HG02642 (cell line): ENCODE results near the gene ANGPTL2.
"Not testable (repeated sequence)": the region's sequence is repeated elsewhere in the genome, so short reads cannot be mapped to it uniquely, and the experiment has no call there.

Experiments used
- ATAC-seq: cut with Tn5 transposase; IDR thresholded peaks from one replicate; pipeline ENCODE4 v1.9.1; 2021; ENCODE audit warnings: mild to moderate bottlenecking; ENCODE audit not compliant: unreplicated experiment, poor library complexity

The ANGPTL2 gene

GRCh38 chr9:127122176-127123063 is at the start of gene ANGPTL2:
TSS of gene ANGPTL2 (minus strand) at chr9:127122635. CDS start at chr9:127108731, 13,904 bp downstream.
- no peak for ATAC-seq

DNA sequence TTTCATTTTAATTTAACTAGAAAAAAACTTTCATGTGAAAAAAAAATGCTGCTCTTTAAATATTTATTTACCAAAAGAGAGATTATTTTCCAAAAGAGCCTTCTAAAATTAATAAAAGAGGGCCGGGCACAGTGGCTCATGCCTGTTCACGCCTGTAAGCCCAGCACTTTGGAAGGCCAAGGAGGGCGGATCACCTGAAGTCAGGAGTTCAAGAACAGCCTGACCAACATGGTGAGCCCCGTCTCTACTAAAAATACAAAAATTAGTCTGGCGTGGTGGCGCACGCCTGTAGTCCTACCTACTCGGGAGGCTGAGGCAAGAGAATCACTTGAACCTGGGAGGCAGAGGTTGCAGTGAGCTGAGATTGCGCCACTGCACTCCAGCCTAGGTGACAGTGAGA is 48.9 kb upstream of the ANGPTL2 start:
- not testable (repeated sequence) for ATAC-seq

- ATAC-seq, result no peak
Measured at GRCh38 chr9:127170652-127171051, 48.2 kb upstream of the ANGPTL2 start.

GRCh38 chr9:127170103-127170502 is 47.7 kb upstream of the ANGPTL2 start:
- ATAC-seq, result no peak

DNA sequence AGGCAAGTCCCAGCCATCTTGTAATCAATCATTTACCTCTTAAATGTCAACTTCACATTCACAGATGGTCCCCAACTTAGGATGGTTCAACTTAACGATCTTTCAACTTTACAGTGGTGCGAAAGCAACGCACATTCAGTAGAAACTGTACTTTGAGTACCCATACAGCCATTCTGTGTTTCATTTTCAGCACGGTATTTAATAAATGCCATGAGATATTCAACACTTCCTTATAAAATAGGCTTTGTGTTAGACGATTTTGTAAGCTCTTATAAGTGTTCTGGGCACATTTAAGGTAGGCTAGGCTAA is 47.1 kb upstream of the ANGPTL2 start:
- ATAC-seq, result no peak

DNA sequence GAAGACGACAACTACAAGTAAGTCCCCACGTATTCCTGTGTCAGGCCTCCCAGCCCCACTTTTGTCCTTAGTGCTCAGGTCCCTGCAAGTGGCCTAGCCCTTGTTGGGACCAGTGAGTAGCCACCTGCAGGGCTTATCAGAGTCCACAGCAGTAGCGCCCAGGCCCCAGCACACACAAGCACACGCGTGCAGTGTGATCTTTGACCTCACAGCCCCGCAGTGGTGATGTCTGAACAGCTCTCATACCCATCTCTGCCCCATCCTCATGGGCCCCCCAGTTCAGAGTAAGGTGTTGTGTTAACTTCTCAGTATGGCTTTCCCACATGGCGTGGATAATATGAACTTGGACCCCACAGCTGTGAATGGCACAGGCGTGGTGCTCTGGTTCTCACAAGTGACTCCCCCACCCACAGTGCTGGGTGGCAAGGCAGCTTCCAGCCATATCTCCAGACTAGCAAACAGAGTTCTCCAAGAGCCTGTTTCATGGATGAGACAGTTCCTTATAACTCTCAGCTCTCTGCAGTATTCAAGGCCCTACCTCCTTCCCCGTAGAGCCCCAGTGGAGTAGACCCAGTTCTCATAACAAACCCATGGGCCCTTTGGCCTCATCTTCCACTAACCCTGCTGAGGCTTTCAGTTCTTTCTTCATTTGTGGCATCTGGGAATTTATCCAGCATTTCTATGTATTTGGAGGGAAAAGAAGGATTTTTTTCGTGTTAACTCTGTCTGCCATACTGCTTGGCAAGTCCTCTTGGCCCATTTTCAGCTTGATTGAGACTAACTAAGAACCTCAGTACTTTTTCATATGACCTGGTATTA is 46.5 kb upstream of the ANGPTL2 start:
- no peak for ATAC-seq

DNA sequence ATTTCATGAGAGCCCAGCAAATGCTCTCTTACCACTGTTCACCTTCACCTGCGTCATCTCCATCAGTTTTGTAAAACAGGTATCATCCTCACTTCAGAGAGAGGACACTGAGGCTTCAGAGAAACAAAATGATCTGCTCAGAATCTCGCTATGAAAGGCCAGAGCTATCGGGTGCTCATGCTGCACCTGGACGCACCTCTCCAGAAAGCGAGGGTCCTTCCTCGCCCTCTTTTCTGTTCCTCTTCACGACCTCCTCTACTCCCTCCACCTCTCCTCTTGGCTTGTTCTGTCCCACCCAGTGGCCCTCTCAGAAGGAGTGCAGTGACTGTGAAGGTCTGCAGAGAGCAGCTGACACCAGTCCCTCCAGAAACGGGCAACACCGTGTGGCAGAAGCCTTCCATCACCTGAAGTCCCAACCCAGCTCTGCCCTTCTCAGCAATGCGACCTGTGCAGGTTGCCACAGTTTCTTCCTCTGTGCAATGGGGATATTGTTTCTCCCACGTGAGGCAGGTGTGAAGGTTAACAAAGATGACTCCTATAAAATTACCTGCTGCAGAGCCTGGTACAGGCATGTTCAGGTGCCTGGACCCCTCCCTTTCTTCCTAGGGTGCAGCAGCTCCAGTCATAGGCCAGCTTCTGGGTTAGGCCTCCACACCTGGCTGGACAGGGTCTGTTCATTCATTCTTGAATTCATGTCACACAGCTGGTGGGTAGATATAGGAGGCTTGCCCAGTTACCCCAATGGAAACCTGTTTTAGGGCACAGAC is 45.3 kb upstream of the ANGPTL2 start:
- ATAC-seq, result no peak

DNA sequence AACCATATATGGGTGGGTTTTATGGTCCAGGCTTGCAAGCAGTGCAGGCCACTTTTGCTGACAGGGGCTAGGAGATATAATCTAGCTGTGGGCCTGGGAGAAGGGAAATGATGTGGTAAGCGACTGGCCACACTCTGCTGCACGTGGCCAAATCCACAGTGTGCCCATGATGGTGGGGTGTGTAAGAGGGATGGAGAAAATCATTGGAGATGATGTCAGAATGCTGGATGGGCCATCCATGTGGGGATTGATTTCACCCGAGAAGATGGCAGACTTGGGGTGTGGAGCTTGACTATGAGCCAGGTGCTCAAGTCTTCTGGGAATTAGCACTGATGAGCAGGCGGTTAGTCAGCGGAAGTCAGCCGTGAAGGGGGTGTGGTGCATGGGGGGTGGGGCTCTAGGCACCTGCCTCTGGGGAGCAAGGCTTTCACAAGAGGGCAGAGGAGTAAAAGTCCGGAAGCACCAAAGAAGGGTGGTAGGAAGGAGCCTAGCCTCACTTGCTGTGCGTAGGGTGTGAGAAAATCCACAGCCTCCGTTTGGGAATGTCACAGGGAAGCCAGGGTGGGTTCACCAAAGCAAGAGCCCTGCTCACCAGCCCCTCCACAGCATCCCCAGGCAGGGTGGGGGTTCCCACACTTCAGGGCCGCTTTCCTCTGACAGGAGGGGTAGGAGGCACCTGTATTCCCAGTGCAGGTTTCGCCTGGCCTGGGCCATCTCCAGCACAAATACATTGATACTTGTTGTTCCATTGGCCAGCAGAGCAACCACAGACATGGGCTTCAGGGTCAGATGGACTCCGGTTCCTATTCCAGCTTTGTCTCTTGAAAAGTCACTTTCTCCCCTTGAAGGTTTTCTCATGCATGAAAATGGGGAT is 44.5 kb upstream of the ANGPTL2 start:
- ATAC-seq, result peak; percentile 69

GRCh38 chr9:127166111-127166510 is 43.7 kb upstream of the ANGPTL2 start:
- no peak for ATAC-seq

DNA sequence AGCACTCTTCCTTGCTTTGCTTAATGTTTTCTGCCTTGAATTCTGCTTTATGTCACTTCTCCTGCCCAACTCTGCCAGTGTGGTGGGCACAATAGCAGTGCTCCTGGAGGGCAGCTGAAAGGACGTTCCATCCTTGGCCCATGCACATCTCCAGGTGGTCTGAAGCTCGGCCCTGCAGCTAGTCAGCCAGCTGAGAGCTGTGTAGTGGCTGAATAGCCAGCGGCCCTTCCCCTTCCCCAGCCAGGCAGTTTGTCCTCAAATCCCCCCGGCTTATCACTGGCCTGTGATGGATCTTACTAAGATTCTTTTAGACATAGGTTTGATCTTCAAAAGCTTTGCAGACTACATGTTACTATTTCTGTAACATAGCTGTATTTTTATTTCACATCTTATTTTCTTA is 42.7 kb upstream of the ANGPTL2 start:
- no peak for ATAC-seq

- ATAC-seq, result no peak
Measured at GRCh38 chr9:127163409-127163808, 41.0 kb upstream of the ANGPTL2 start.

GRCh38 chr9:127162864-127163365 is 40.5 kb upstream of the ANGPTL2 start:
- ATAC-seq, result no peak

DNA sequence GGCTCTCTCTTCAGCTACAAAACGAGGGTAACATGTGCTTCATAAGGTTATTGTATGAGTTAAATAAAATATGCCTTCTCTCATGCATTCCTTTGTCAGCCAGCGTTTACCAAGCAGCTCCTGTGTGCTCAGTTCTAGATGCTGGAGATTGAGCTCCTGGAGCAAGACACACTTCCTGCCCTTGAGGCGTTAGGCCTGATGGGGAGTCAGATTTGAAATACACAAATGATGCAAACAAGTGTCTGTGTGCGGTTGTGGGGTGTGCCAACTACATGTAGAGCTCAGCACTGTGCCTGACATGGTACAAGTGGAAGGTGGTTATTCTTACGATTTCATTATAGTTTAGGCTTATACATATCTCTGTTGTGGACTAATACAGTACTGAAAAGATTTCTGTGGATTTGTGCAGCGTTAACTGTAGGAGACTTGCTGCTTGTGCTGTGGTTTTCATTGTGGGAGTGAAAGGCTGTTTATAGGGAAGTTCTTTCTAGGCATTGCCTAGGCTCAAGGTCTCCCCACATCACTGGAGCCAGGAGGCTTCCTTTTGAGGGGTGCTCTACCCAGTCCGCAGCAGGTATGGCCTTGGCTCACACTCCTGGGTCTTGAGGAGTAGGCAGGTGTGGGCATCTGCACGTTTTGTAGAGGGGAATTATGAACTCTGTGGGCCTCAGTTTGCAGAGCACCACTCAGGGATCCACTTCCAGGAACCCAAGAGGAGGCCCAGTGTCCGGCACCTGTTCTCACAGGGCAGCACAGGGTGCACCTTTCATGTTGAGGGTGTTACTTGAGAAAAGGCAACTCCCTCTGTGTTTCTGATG is 39.8 kb upstream of the ANGPTL2 start:
- no peak for ATAC-seq

GRCh38 chr9:127161081-127161624 is 38.7 kb upstream of the ANGPTL2 start:
- no peak for ATAC-seq

GRCh38 chr9:127159949-127160610 is 37.6 kb upstream of the ANGPTL2 start:
- no peak for ATAC-seq

DNA sequence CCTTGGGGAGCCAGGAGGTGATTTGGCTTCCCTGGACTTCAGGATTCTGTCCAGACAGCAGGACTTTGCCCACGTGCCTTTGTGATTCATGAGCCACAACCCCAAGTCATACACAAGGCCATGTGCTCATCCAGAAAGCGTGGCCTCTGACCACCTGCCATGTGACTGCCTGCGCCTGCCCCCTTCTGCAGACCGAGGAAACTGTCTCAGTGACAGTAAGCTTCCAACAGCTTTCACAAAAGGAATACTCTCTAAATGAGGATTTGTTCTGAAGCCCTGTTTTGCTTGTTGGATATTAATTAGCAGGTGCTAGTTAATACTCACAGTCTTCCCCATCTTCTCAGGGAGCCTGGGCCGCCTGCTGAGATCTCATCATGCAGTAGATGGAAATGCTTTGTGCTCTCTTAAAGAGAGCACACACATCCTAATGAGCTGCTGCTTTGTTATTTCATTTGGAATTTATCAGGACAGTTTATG is 36.9 kb upstream of the ANGPTL2 start:
- ATAC-seq, result no peak

GRCh38 chr9:127158786-127159324 is 36.4 kb upstream of the ANGPTL2 start:
- no peak for ATAC-seq
